SK-N-SH (cell line): ENCODE data around the gene SPNS1. TPM values are rescaled to one million over a fixed set of nuclear protein-coding genes. Genes with fewer than 3 reads are reported as not detected.

Experiments used
- CTCF ChIA-PET: fragments of 300-600, 350-600 bp; formaldehyde crosslinking; extraction: SDS; loops from one replicate; lab custom pipeline; 2021; lab: Yijun Ruan, JAX
- POLR2A ChIA-PET: fragments of 350-600 bp; sonication (Branson Sonifier 250); formaldehyde crosslinking; extraction: SDS; loops from one replicate; lab custom pipeline; 2020; ENCODE audit warnings: antibody characterized with exemption, inconsistent platforms; lab: Yijun Ruan, JAX
- DNase-seq: peaks from one replicate; pipeline ENCODE4 v3.0.0; 2012
- H2AFZ ChIP-seq: fragments of 200-600 bp; sonication (generic); 2 replicates; pipeline ENCODE4 v1.8.1; 2016; ENCODE audit warnings: antibody characterized with exemption, mild to moderate bottlenecking, low read depth
- H3F3A ChIP-seq: fragments of 200-600 bp; sonication (generic); replicated peaks from 2 replicates; pipeline ENCODE3; 2016; ENCODE audit warnings: antibody characterized with exemption, mild to moderate bottlenecking; ENCODE audit not compliant: insufficient read depth
- H3K27ac ChIP-seq, 2 experiments: fragments of 200-500 bp in 1 of 2; fragments of 200-600 bp in 1 of 2; sonication (Bioruptor generic) in 1 of 2; sonication (generic), shearing (Covaris generic) in 1 of 2; 2 replicates each; pipeline versions ENCODE4 v1.5.1 to v1.6.1; 2014 to 2016; ENCODE audit warnings: low read depth in 2 of 2, inconsistent platforms in 1 of 2, low read length in 1 of 2, mild to moderate bottlenecking in 1 of 2, mixed read lengths in 1 of 2
- H3K27me3 ChIP-seq: fragments of 200-600 bp; sonication (generic), shearing (Covaris generic); 2 replicates; pipeline ENCODE4 v1.6.1; 2016; ENCODE audit warnings: mixed run types; ENCODE audit not compliant: insufficient read depth
- H3K36me3 ChIP-seq, 2 experiments: fragments of 200-500 bp in 1 of 2; fragments of 200-600 bp in 1 of 2; sonication (Bioruptor generic) in 1 of 2; sonication (generic) in 1 of 2; replicated peaks in 1 of 2; 2 replicates each; pipeline versions ENCODE3 to v1.5.1; 2014 to 2016; ENCODE audit warnings: low read length in 1 of 2, mild to moderate bottlenecking in 1 of 2; ENCODE audit not compliant: insufficient read depth in 2 of 2, control insufficient read depth in 1 of 2
- H3K4me1 ChIP-seq, 2 experiments: fragments of 200-500 bp in 1 of 2; fragments of 200-600 bp in 1 of 2; sonication (Bioruptor generic) in 1 of 2; sonication (generic), shearing (Covaris generic) in 1 of 2; 2 replicates each; pipeline versions ENCODE4 v1.5.1 to v1.6.1; 2014 to 2016; ENCODE audit warnings: low read depth in 1 of 2, low read length in 1 of 2, mixed run types in 1 of 2; ENCODE audit not compliant: insufficient read depth in 2 of 2, control insufficient read depth in 1 of 2
- H3K4me2 ChIP-seq: fragments of 200-600 bp; sonication (generic), shearing (Covaris generic); 2 replicates; pipeline ENCODE4 v1.6.1; 2017; ENCODE audit warnings: mixed run types
- H3K4me3 ChIP-seq, 2 experiments: fragments of 200-500 bp in 1 of 2; fragments of 200-600 bp in 1 of 2; sonication (Bioruptor generic) in 1 of 2; sonication (generic), shearing (Covaris generic) in 1 of 2; 2 replicates each; pipeline versions ENCODE4 v1.5.1 to v1.8.1; 2014 to 2016; ENCODE audit warnings: low read depth in 2 of 2, inconsistent platforms in 1 of 2, low read length in 1 of 2, mild to moderate bottlenecking in 1 of 2, mixed read lengths in 1 of 2, moderate library complexity in 1 of 2
- H3K79me2 ChIP-seq: fragments of 200-600 bp; sonication (generic); 2 replicates; pipeline ENCODE4 v1.8.1; 2017; ENCODE audit warnings: mild to moderate bottlenecking; ENCODE audit not compliant: insufficient read depth
- H3K9ac ChIP-seq: fragments of 200-600 bp; sonication (generic); 2 replicates; pipeline ENCODE4 v1.6.1; 2017; ENCODE audit warnings: mixed run types
- H3K9me2 ChIP-seq: fragments of 200-600 bp; sonication (generic); 2 replicates; pipeline ENCODE4 v1.6.1; 2017; ENCODE audit warnings: mixed run types
- H3K9me3 ChIP-seq: fragments of 200-600 bp; sonication (generic); 2 replicates; pipeline ENCODE4 v1.6.1; 2017; ENCODE audit warnings: mixed run types, mild to moderate bottlenecking, moderate library complexity
- H4K20me1 ChIP-seq: fragments of 200-600 bp; sonication (generic); 2 replicates; pipeline ENCODE4 v1.6.1; 2017; ENCODE audit warnings: mild to moderate bottlenecking, mixed run types; ENCODE audit not compliant: insufficient read depth
- ELF1 ChIP-seq: IDR thresholded peaks from 2 replicates; pipeline ENCODE4 v1.4.0; 2012
- EP300 ChIP-seq, 2 experiments: IDR thresholded peaks; 2 replicates each; pipeline versions ENCODE4 v1.4.0 to v1.6.1; 2012; ENCODE audit warnings: borderline replicate concordance in 1 of 2, low read depth in 1 of 2, low read length in 1 of 2
- EZH2phosphoT487 ChIP-seq: fragments of 200-600 bp; sonication (generic); IDR thresholded peaks from 2 replicates; pipeline ENCODE4 v1.6.1; 2017; ENCODE audit warnings: low read depth, mixed run types, mild to moderate bottlenecking, antibody characterized with exemption, moderate library complexity, borderline replicate concordance
- MXI1 ChIP-seq: IDR thresholded peaks from 2 replicates; pipeline ENCODE4 v1.6.1; 2012; ENCODE audit warnings: mild to moderate bottlenecking, low read depth, low read length, improper control_type of control experiment
- NFIC ChIP-seq: IDR thresholded peaks from 2 replicates; pipeline ENCODE4 v1.4.0; 2012; ENCODE audit warnings: borderline replicate concordance
- NRF1 ChIP-seq: IDR thresholded peaks from 2 replicates; pipeline ENCODE4 v1.6.1; 2012; ENCODE audit warnings: low read depth, mild to moderate bottlenecking, low read length
- POLR2AphosphoS5 ChIP-seq: IDR thresholded peaks from 2 replicates; pipeline ENCODE4 v1.6.1; 2012; ENCODE audit warnings: low read depth, low read length
- RCOR1 ChIP-seq: fragments of 150-350 bp; IDR thresholded peaks from 2 replicates; pipeline ENCODE4 v1.6.1; 2017; ENCODE audit warnings: antibody characterized with exemption, low read length
- RFX5 ChIP-seq: IDR thresholded peaks from 2 replicates; pipeline ENCODE4 v1.6.1; 2012; ENCODE audit warnings: mild to moderate bottlenecking, improper control_type of control experiment, low read length
- RXRA ChIP-seq: IDR thresholded peaks from 2 replicates; pipeline ENCODE4 v1.4.0; 2012; ENCODE audit warnings: low read depth, mild to moderate bottlenecking, borderline replicate concordance
- SIN3A ChIP-seq: IDR thresholded peaks from 2 replicates; pipeline ENCODE4 v1.6.1; 2012; ENCODE audit warnings: low read depth, mild to moderate bottlenecking, low read length, moderate library complexity, borderline replicate concordance
- SMC3 ChIP-seq: IDR thresholded peaks from 2 replicates; pipeline ENCODE4 v1.6.1; 2012; ENCODE audit warnings: low read depth, low read length, improper control_type of control experiment
- TAF1 ChIP-seq: IDR thresholded peaks from 2 replicates; pipeline ENCODE4 v1.6.1; 2012; ENCODE audit warnings: low read depth, mild to moderate bottlenecking, low read length, moderate library complexity, borderline replicate concordance
- YY1 ChIP-seq: IDR thresholded peaks from 2 replicates; pipeline ENCODE4 v1.4.0; 2012; ENCODE audit warnings: low read depth, mild to moderate bottlenecking
- WGBS: methylation state at CpG from one replicate; pipeline ENCODE4 v1.1.6; 2017; ENCODE audit warnings: low lambda C conversion rate; 5-methylcytosine and 5-hydroxymethylcytosine counted together
- polyA plus RNA-seq, 3 experiments: library from polyadenylated mRNA; depleted of rRNA; stranded (reverse); fragments of >200 nt; gene quantifications; 2 replicates each; pipeline ENCODE4 v1.2.3, GENCODE V29; 2012
- TF ChIP-seq, protein P1 (sequence below): fragments of 150-350 bp; IDR thresholded peaks from 2 replicates; pipeline ENCODE4 v1.6.1; 2017; ENCODE audit warnings: antibody characterized with exemption, low read length, low read depth, borderline replicate concordance
- TF ChIP-seq, protein P2 (sequence below): IDR thresholded peaks from 2 replicates; pipeline ENCODE4 v1.6.1; 2012; ENCODE audit warnings: mild to moderate bottlenecking, low read depth, low read length, moderate library complexity
- TF ChIP-seq, protein P3 (sequence below): IDR thresholded peaks from 2 replicates; pipeline ENCODE4; 2012
- TF ChIP-seq, protein P4 (sequence below): fragments of 150-350 bp; IDR thresholded peaks from 2 replicates; pipeline ENCODE4 v1.6.1; 2016; ENCODE audit warnings: mild to moderate bottlenecking, low read depth, low read length
- TF ChIP-seq, protein P5 (sequence below): IDR thresholded peaks from 2 replicates; pipeline ENCODE4 v1.4.0; 2012; ENCODE audit warnings: low read depth

The SPNS1 gene
- polyA plus RNA-seq, 1 of the 3 experiments (the other 2 are of a cell fraction), result 41.1 TPM

DNA sequence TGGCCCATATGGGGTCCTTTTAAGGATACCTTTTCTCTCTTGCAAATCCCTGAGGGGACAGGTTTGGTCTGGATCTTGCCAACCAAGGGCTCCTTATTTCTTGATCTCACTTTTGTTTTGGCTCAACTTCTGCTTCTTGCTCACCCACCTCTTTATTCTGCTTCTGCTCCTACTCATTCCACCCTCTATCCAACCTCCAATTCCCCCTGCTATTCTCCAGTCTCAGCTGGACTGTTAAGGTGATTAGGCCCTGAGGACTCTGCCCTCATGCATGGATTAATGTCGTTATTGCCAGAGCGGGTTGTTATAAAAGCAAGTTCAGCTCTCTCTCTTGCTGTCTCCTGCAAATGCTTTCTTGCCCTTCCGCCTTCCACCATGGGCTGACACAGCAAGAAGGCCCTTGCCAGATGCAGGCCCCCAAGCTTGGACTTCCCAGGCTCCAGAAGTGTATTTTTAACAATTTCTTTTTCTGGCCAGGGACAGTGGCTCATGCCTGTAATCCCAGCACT, 40.0 kb downstream of the SPNS1 start:
- Histone ChIP-seq H3K4me3 (no peak overlapping the region), H3K79me2 (no peaks in the 10 kb centered on the region), H3K27ac (no peak overlapping the region), H3F3A (no peaks in the 10 kb centered on the region), H4K20me1 (no peaks in the 10 kb centered on the region), H3K9me2 (no peaks in the 10 kb centered on the region), H3K36me3 (no peaks in the 10 kb centered on the region), H3K27me3 (peaks cover 2% of the 10 kb centered on the region; the same call in 1 of the 2 replicates), H3K9me3 (no peaks in the 10 kb centered on the region), H3K4me2 (no peak overlapping the region), H2AFZ (no peak overlapping the region), H3K9ac (no peak overlapping the region), H3K4me1 (no peaks in the 10 kb centered on the region)
- 86% methylated on average over 3 of the region's 3 CpGs for WGBS
- ChIA-PET POLR2A (no interaction called here), CTCF (interaction anchor here (1.5 kb wide), 1 partner anchor 41 kb away, joined by 4 read pairs; no protein-coding TSS in a partner anchor)
- TF ChIP-seq SIN3A (no peak), RCOR1 (no peak), ELF1 (no peak), EP300 (IDR thresholded peaks at IDR 0.05; ENCODE audit: borderline replicate concordance in 1 of 2, low read depth in 1 of 2, low read length in 1 of 2) (no peak)
- TF ChIP-seq, protein P1, sequence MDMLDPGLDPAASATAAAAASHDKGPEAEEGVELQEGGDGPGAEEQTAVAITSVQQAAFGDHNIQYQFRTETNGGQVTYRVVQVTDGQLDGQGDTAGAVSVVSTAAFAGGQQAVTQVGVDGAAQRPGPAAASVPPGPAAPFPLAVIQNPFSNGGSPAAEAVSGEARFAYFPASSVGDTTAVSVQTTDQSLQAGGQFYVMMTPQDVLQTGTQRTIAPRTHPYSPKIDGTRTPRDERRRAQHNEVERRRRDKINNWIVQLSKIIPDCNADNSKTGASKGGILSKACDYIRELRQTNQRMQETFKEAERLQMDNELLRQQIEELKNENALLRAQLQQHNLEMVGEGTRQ, result no peak
- TF ChIP-seq, protein P2, sequence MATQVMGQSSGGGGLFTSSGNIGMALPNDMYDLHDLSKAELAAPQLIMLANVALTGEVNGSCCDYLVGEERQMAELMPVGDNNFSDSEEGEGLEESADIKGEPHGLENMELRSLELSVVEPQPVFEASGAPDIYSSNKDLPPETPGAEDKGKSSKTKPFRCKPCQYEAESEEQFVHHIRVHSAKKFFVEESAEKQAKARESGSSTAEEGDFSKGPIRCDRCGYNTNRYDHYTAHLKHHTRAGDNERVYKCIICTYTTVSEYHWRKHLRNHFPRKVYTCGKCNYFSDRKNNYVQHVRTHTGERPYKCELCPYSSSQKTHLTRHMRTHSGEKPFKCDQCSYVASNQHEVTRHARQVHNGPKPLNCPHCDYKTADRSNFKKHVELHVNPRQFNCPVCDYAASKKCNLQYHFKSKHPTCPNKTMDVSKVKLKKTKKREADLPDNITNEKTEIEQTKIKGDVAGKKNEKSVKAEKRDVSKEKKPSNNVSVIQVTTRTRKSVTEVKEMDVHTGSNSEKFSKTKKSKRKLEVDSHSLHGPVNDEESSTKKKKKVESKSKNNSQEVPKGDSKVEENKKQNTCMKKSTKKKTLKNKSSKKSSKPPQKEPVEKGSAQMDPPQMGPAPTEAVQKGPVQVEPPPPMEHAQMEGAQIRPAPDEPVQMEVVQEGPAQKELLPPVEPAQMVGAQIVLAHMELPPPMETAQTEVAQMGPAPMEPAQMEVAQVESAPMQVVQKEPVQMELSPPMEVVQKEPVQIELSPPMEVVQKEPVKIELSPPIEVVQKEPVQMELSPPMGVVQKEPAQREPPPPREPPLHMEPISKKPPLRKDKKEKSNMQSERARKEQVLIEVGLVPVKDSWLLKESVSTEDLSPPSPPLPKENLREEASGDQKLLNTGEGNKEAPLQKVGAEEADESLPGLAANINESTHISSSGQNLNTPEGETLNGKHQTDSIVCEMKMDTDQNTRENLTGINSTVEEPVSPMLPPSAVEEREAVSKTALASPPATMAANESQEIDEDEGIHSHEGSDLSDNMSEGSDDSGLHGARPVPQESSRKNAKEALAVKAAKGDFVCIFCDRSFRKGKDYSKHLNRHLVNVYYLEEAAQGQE, result no peak
- DNase-seq, result no peak

DNA sequence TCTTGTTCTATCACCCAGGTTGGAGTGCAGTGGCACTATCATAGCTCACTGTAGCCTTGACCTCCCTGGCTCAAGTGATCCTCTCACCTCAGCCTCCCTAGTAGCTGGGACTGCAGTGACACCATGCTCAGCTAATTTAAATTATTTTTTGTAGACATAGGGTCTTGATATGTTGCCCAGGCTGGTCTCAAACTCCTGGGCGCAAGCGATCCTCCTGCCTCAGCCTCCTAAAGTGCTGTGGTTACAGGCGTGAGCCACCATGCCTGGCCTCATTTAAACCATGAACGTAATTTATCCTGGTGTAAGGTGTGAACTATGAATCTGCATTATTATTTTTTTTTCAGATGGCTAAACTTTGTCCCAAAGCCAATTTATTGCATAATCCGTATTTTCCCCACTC, 47.6 kb downstream of the SPNS1 start:
- WGBS, result 65% methylated on average over 5 of the region's 5 CpGs
- no peaks in the 10 kb centered on the region for H3F3A ChIP-seq
- H4K20me1 ChIP-seq, result no peaks in the 10 kb centered on the region
- no peaks in the 10 kb centered on the region for H3K9me3 ChIP-seq
- H3K27me3 ChIP-seq, result peaks cover 17% of the 10 kb centered on the region; the same call in 1 of the 2 replicates
- H3K4me2 ChIP-seq, result no peak overlapping the region
- no peak overlapping the region for H3K27ac ChIP-seq
- H3K79me2 ChIP-seq, result no peaks in the 10 kb centered on the region
- H2AFZ ChIP-seq, result no peak overlapping the region
- no peak overlapping the region for H3K4me3 ChIP-seq
- no peak overlapping the region for H3K9ac ChIP-seq
- ChIA-PET POLR2A (no interaction called here), CTCF (no interaction called here)
- no peak for DNase-seq
- no peaks in the 10 kb centered on the region for H3K9me2 ChIP-seq
- no peaks in the 10 kb centered on the region for H3K36me3 ChIP-seq
- no peaks in the 10 kb centered on the region for H3K4me1 ChIP-seq
- TF ChIP-seq TAF1, result no peak
- no peak for TF ChIP-seq YY1
- TF ChIP-seq, protein P3, sequence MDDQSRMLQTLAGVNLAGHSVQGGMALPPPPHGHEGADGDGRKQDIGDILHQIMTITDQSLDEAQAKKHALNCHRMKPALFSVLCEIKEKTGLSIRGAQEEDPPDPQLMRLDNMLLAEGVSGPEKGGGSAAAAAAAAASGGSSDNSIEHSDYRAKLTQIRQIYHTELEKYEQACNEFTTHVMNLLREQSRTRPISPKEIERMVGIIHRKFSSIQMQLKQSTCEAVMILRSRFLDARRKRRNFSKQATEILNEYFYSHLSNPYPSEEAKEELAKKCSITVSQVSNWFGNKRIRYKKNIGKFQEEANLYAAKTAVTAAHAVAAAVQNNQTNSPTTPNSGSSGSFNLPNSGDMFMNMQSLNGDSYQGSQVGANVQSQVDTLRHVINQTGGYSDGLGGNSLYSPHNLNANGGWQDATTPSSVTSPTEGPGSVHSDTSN, result no peak
- TF ChIP-seq, protein P4, sequence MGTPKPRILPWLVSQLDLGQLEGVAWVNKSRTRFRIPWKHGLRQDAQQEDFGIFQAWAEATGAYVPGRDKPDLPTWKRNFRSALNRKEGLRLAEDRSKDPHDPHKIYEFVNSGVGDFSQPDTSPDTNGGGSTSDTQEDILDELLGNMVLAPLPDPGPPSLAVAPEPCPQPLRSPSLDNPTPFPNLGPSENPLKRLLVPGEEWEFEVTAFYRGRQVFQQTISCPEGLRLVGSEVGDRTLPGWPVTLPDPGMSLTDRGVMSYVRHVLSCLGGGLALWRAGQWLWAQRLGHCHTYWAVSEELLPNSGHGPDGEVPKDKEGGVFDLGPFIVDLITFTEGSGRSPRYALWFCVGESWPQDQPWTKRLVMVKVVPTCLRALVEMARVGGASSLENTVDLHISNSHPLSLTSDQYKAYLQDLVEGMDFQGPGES, result no peak
- TF ChIP-seq MXI1, result no peak
- TF ChIP-seq EZH2phosphoT487, result no peak
- TF ChIP-seq NRF1, result no peak
- TF ChIP-seq RFX5, result no peak
- TF ChIP-seq, protein P5, sequence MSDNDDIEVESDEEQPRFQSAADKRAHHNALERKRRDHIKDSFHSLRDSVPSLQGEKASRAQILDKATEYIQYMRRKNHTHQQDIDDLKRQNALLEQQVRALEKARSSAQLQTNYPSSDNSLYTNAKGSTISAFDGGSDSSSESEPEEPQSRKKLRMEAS, result no peak
- TF ChIP-seq, protein P1, result no peak
- TF ChIP-seq NFIC, result no peak
- TF ChIP-seq POLR2AphosphoS5, result no peak
- TF ChIP-seq SMC3, result no peak
- no peak for TF ChIP-seq SIN3A
- no peak for TF ChIP-seq RXRA
- no peak for TF ChIP-seq EP300 (IDR thresholded peaks at IDR 0.05; ENCODE audit: borderline replicate concordance in 1 of 2, low read depth in 1 of 2, low read length in 1 of 2)
